Esophagus muscularis mucosa (tissue), 4 donors: ENCODE data around the gene CYP27A1. TPM values are rescaled to one million over a fixed set of nuclear protein-coding genes. Genes with fewer than 3 reads are reported as not detected.

Experiments used
- DNase-seq: peaks from one replicate; pipeline ENCODE4 v3.0.0-alpha.2; 2017; ENCODE audit errors: extremely low spot score
- H3K27ac ChIP-seq, 4 donors: fragments of 200-600 bp; sonication (generic); replicated peaks in 1 of 4; 1 replicate in 3 of 4; 2 replicates in 1 of 4; pipeline ENCODE4 v1.5.1; 2016 to 2019; ENCODE audit warnings: mild to moderate bottlenecking in 1 of 4
- H3K27me3 ChIP-seq, 4 donors: fragments of 200-600 bp; sonication (generic); one replicate each; pipeline versions ENCODE4 v1.5.1 to v1.6.0; 2016 to 2019
- H3K36me3 ChIP-seq, 4 donors: fragments of 200-600 bp; sonication (generic); one replicate each; pipeline ENCODE4 v1.5.1; 2016 to 2019
- H3K4me1 ChIP-seq, 4 donors: fragments of 200-600 bp; sonication (generic); one replicate each; pipeline ENCODE4 v1.5.1; 2016 to 2019
- H3K4me3 ChIP-seq, 4 donors: fragments of 200-600 bp; sonication (generic); 1 replicate in 2 of 4; 2 replicates in 2 of 4; pipeline ENCODE4 v1.5.1; 2016 to 2019; ENCODE audit warnings: mild to moderate bottlenecking in 4 of 4, moderate library complexity in 1 of 4
- H3K9me3 ChIP-seq, 4 donors: fragments of 200-600 bp; sonication (generic); 1 replicate in 3 of 4; 2 replicates in 1 of 4; pipeline ENCODE4 v1.5.1; 2016 to 2019
- EP300 ChIP-seq: sonication (generic); formaldehyde crosslinking; IDR thresholded peaks from one replicate; pipeline ENCODE4 v1.6.1; 2017; ENCODE audit warnings: antibody characterized with exemption
- POLR2A ChIP-seq: fragments of 450-650 bp; IDR thresholded peaks from one replicate; pipeline ENCODE4 v1.6.1; 2017; ENCODE audit warnings: antibody characterized with exemption, moderate library complexity, mild to moderate bottlenecking, low read depth
- POLR2AphosphoS5 ChIP-seq, 2 donors: sonication (generic); formaldehyde crosslinking; IDR thresholded peaks; one replicate each; pipeline ENCODE4 v1.6.1; 2017; ENCODE audit warnings: antibody characterized with exemption in 2 of 2
- WGBS: methylation state at CpG from one replicate; pipeline ENCODE4 v1.1.5; 2018; 5-methylcytosine and 5-hydroxymethylcytosine counted together
- intact Hi-C: fragments of 100-400 bp; cut with DNase I; formaldehyde crosslinking; loops from one replicate; pipeline ENCODE4 v1.15.1; 2023
- total RNA-seq, 4 donors: library from RNA; depleted of rRNA; stranded (reverse); fragments of >200 nt; gene quantifications; one replicate each; pipeline versions ENCODE4 v1.1.0 to v1.2.1, GENCODE V29; 2016
- TF ChIP-seq, protein P1 (sequence below), 3 experiments: fragments of 200-600 bp in 2 of 3; fragments of 450-650 bp in 1 of 3; sonication (generic) in 2 of 3; IDR thresholded peaks; one replicate each; pipeline ENCODE4 v1.5.1; 2017 to 2019; ENCODE audit warnings: antibody characterized with exemption in 3 of 3, mild to moderate bottlenecking in 2 of 3, moderate library complexity in 1 of 3

CYP27A1 gene
- total RNA-seq, 4 donors from 2014 or later, result 20.7 to 26.3 (median 23.6) TPM

DNA sequence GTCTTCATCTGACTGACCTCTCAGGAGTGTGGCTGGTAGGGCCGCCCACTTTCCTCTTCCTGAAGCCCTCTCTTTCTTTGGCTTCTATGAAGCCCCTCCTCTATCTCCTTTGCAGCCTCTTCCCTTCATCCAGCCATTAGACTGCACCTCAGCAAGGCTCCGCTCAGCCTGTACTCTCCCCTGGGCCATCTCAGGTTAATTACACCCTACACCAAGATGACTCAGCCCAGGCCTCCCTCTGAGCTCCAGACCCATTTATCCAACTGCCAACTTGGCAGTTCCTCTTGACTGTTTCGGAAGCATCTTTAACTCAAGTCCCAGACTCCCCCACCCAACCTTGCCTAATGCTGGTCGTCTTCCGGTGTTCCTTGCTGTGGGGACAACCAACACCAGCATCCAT is 71.8 kb downstream of the CYP27A1 start:
- H3K27me3 ChIP-seq, result peaks cover 0 to 91% (median 32%) of the 10 kb centered on the region in 4 donors
- H3K4me3 ChIP-seq, result no peak overlapping the region
- 38% methylated on average over 5 of the region's 5 CpGs for WGBS
- intact Hi-C loops, result loop anchor here (2.0 kb wide), 1 partner anchor 45 kb away; no protein-coding TSS in a partner anchor
- DNase-seq, result no peak
- TF ChIP-seq POLR2AphosphoS5 (IDR thresholded peaks at IDR 0.05) (no peak), EP300 (no peak), POLR2A (no peak)
- TF ChIP-seq, protein P1, sequence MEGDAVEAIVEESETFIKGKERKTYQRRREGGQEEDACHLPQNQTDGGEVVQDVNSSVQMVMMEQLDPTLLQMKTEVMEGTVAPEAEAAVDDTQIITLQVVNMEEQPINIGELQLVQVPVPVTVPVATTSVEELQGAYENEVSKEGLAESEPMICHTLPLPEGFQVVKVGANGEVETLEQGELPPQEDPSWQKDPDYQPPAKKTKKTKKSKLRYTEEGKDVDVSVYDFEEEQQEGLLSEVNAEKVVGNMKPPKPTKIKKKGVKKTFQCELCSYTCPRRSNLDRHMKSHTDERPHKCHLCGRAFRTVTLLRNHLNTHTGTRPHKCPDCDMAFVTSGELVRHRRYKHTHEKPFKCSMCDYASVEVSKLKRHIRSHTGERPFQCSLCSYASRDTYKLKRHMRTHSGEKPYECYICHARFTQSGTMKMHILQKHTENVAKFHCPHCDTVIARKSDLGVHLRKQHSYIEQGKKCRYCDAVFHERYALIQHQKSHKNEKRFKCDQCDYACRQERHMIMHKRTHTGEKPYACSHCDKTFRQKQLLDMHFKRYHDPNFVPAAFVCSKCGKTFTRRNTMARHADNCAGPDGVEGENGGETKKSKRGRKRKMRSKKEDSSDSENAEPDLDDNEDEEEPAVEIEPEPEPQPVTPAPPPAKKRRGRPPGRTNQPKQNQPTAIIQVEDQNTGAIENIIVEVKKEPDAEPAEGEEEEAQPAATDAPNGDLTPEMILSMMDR (IDR thresholded peaks at IDR 0.05), result no peak
- no peaks in the 10 kb centered on the region for H3K36me3 ChIP-seq
- peaks cover under 1 to 6% (median 3%) of the 10 kb centered on the region in 4 donors for H3K4me1 ChIP-seq
- no peak overlapping the region for H3K27ac ChIP-seq
- no peaks in the 10 kb centered on the region for H3K9me3 ChIP-seq

DNA sequence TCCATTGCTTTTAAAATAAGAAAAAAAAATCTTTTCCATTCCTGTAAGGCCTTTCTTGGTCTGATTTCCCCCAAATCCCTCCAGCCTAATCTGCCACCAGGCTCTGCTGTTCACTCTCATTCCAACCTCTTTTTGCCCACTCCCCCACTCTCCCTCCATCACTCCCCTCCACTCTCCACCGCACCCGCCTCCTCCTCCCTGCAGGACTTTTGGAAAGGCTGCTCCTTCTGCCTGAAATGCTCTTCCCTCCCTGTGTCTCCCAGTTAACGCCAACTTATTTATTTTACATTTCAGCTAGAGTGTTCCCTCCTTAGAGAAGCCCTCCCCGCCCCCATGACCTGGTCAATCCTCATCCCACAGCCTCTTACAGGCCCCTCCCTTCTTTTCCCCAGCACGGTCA is 72.9 kb downstream of the CYP27A1 start:
- Histone ChIP-seq H3K27me3 (peaks cover 0 to 91% (median 38%) of the 10 kb centered on the region in 4 donors), H3K27ac (no peak overlapping the region), H3K4me3 (no peak overlapping the region), H3K9me3 (no peaks in the 10 kb centered on the region), H3K36me3 (no peaks in the 10 kb centered on the region), H3K4me1 (peaks cover 8 to 17% (median 12%) of the 10 kb centered on the region in 4 donors)
- 40% methylated on average over 5 of the region's 5 CpGs for WGBS
- no peak for DNase-seq
- intact Hi-C loops, result no loop called here
- TF ChIP-seq EP300 (no peak), POLR2A (no peak), POLR2AphosphoS5 (IDR thresholded peaks at IDR 0.05) (no peak)
- TF ChIP-seq, protein P1 (IDR thresholded peaks at IDR 0.05), result no peak

DNA sequence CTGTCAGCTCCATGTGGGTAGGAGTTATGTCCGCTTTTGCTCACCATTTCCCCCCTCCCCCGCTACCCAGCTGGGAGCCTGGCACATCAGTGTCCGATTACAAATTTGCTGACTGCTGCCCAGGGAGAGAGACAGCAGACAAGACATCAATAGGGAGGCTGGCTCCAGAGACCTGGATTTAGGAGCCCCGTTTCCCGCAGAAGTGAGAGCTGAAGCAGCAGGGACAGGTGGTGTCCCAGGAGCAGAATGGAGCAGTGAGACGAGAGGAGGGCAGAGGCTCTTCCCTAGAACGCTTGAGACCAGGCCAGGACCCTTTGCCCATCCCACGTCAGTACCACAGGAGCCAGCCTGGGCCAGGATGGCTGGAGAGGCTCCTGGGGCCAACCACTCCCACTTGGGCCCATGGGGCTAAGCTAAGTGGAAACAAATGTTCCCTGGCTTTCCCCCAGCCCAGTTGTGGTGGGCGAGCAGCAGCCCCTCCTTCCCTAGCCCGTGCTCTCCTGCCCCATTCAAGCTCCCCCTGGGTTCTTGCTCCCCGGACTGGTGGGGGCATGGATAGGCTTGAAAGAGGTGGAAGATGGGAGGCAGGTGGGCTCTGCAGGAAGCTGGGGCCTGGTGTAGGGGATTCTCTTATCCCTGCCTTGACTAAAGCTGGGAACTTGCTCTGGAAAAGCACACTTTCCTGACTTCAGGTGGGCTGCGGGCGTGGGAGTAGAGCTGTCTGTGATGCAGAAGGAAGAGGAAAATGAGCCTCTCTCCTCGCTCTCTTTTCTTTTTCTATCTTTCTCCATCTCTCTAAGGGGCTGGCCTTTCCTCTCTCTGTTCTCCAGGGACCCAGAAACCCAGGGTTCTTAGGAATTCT is 73.6 kb downstream of the CYP27A1 start:
- no peaks in the 10 kb centered on the region for H3K36me3 ChIP-seq
- WGBS, result 54% methylated on average over 11 of the region's 14 CpGs
- DNase-seq, result no peak
- H3K4me3 ChIP-seq, result no peak overlapping the region
- intact Hi-C loops, result no loop called here
- H3K9me3 ChIP-seq, result no peaks in the 10 kb centered on the region
- TF ChIP-seq, protein P1 (IDR thresholded peaks at IDR 0.05), result no peak
- TF ChIP-seq POLR2AphosphoS5 (IDR thresholded peaks at IDR 0.05), result no peak
- no peak for TF ChIP-seq EP300
- TF ChIP-seq POLR2A, result no peak
- H3K27me3 ChIP-seq, result peaks cover 0 to 91% (median 45%) of the 10 kb centered on the region in 4 donors
- peaks cover 15 to 24% (median 18%) of the 10 kb centered on the region in 4 donors for H3K4me1 ChIP-seq
- no peak overlapping the region for H3K27ac ChIP-seq

DNA sequence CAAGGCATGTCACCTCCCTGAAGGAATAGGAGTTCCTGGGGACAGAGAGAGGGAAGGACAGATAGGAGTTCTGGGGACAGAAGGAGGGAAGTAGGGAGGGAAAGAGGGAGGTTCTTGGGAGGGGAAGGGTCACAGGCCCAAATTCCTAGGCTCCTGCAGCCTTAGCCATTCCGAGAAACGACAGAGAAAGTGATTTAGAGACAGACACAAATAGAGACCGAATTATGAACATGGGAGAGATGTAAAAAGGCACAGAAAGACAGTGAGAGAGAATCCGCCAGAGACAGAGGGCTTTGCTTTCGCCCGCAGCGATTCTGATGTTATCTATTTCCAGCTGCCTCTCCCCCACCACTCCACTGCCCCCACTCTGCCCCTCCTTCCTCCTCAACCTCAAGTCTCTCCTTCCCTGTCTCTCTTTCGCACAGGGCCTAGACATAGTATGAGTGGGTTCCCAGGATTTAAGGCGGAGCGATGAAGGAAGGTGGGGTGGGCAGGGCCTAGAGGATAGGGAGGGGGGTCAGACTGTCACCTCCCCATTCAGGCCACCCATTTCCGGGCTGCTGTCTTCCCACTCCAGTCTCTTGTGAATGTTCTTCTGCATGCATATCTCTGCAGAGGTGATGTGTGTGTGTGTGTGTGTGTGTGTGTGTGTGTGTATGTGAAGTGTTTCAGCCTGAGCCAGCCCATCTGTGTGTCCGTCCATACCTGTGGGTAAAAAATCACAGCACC is 74.4 kb downstream of the CYP27A1 start:
- TF ChIP-seq EP300 (no peak), POLR2AphosphoS5 (IDR thresholded peaks at IDR 0.05) (no peak), POLR2A (no peak)
- TF ChIP-seq, protein P1 (IDR thresholded peaks at IDR 0.05), result no peak
- H3K4me3 ChIP-seq, result no peak overlapping the region
- no peaks in the 10 kb centered on the region for H3K9me3 ChIP-seq
- peaks cover 0 to 91% (median 48%) of the 10 kb centered on the region in 4 donors for H3K27me3 ChIP-seq
- H3K36me3 ChIP-seq, result no peaks in the 10 kb centered on the region
- intact Hi-C loops, result no loop called here
- peaks cover 22 to 32% (median 26%) of the 10 kb centered on the region in 4 donors for H3K4me1 ChIP-seq
- no peak for DNase-seq
- no peak overlapping the region for H3K27ac ChIP-seq
- WGBS, result 42% methylated on average over 12 of the region's 12 CpGs
